Endodermal cell (in vitro differentiated cells): ENCODE measurements around the gene NAT8. TPM values are rescaled to one million over a fixed set of nuclear protein-coding genes. Genes with fewer than 3 reads are reported as not detected.
"Not testable (repeated sequence)": the region's sequence is repeated elsewhere in the genome, so short reads cannot be mapped to it uniquely, and the experiment has no call there.

Experiments
- DNase-seq: peaks from one replicate; pipeline ENCODE4 v3.0.0-alpha.2; 2017
- H3K27ac ChIP-seq: 2 replicates; pipeline ENCODE4 v1.5.1; 2013; ENCODE audit warnings: mild to moderate bottlenecking, low read depth, low read length, moderate library complexity
- H3K27me3 ChIP-seq: 2 replicates; pipeline ENCODE4 v1.6.1; 2013; ENCODE audit warnings: mild to moderate bottlenecking, low read length, moderate library complexity; ENCODE audit not compliant: insufficient read depth, control insufficient read depth, poor library complexity, severe bottlenecking
- H3K36me3 ChIP-seq: 2 replicates; pipeline ENCODE4 v1.7.0; 2013; ENCODE audit warnings: mild to moderate bottlenecking, low read length, moderate library complexity; ENCODE audit not compliant: control insufficient read depth, insufficient read depth
- H3K4me1 ChIP-seq: one replicate; pipeline ENCODE4 v1.7.0; 2013; ENCODE audit warnings: low read length; ENCODE audit not compliant: control insufficient read depth, insufficient read depth
- H3K4me3 ChIP-seq: 2 replicates; pipeline ENCODE4 v1.5.1; 2013; ENCODE audit warnings: mild to moderate bottlenecking, low read length, moderate library complexity
- H3K9ac ChIP-seq: 2 replicates; pipeline ENCODE4 v1.6.1; 2013; ENCODE audit warnings: mild to moderate bottlenecking, low read length, moderate library complexity; ENCODE audit not compliant: poor library complexity, severe bottlenecking; ENCODE audit errors: extremely low read depth
- H3K9me3 ChIP-seq: 2 replicates; pipeline ENCODE4 v1.6.1; 2013; ENCODE audit warnings: mild to moderate bottlenecking, low read length, moderate library complexity; ENCODE audit not compliant: control insufficient read depth
- H3K27ac Mint-ChIP-seq: 2 replicates; pipeline ENCODE4 v1.8.0; 2020; ENCODE audit warnings: mixed read lengths
- H3K27me3 Mint-ChIP-seq: 2 replicates; pipeline ENCODE4 v1.8.0; 2021; ENCODE audit warnings: mild to moderate bottlenecking, mixed read lengths; ENCODE audit not compliant: insufficient read depth
- H3K36me3 Mint-ChIP-seq: 2 replicates; pipeline ENCODE4 v1.8.0; 2020; ENCODE audit warnings: low read depth, mixed read lengths
- H3K4me1 Mint-ChIP-seq: 2 replicates; pipeline ENCODE4 v1.8.0; 2020; ENCODE audit warnings: mixed read lengths
- H3K4me3 Mint-ChIP-seq: 2 replicates; pipeline ENCODE4 v1.8.0; 2020; ENCODE audit warnings: mild to moderate bottlenecking, moderate library complexity, mixed read lengths
- H3K9me3 Mint-ChIP-seq: 2 replicates; pipeline ENCODE4 v1.8.0; 2020; ENCODE audit warnings: mild to moderate bottlenecking, mixed read lengths
- CTCF ChIP-seq: fragments of 200-600 bp; sonication (generic); conservative IDR thresholded peaks from 2 replicates; pipeline ENCODE4 v1.5.0; 2021; ENCODE audit warnings: antibody characterized with exemption, mild to moderate bottlenecking
- WGBS, 2 experiments: methylation state at CpG; one replicate each; pipeline versions ENCODE4 v1.1.5 to v1.1.7; 2013; ENCODE audit warnings: missing lambda C conversion rate in 2 of 2, mixed read lengths in 1 of 2; ENCODE audit not compliant: insufficient coverage in 1 of 2, insufficient read length in 1 of 2; 5-methylcytosine and 5-hydroxymethylcytosine counted together
- total RNA-seq, 2 donors: library from RNA; stranded (reverse); fragmentation: NEBNext Ultra II Directional in 1 of 2; extraction: Animal tissue kit (Norgen Biotek cat#: 25700) in 1 of 2; gene quantifications; 2 replicates in 1 of 2; 3 replicates in 1 of 2; pipeline ENCODE4 v1.2.1, GENCODE V29; 2021

The NAT8 gene
- total RNA-seq, 2 donors from 2014 or later: not detected

DNA sequence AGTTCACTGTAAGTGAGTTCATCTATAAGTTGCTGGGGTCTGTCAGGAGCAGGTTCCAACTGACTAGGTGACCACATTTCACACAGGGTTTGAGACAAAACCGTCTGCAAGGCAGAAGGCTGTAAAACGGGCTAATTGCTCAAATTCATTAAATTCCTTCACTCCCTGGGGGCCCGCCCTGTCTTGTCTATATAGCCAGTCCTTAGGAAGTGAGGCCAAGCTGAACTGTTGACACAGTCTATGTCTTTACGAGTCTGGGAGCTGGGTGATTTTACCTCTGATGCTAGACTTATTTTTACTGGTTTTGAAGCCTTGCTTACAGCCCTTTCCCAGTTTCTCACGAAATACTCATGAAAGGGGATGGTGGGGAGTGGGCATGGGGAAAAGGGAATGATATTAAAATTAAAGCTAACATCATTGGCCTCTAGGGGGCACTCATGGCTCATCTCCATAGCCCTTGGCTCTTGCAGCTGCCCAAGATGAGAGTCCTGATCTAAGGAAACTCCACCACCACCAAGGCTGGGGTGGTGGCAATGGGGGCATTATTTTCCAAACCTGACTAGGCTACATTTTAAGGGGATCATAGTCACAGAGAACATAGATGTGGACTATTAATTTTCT lies 37.8 kb upstream of the NAT8 start:
- not testable (repeated sequence) for H3K27ac Mint-ChIP-seq, H3K4me3 Mint-ChIP-seq, H3K4me3 ChIP-seq, H3K4me1 Mint-ChIP-seq, H3K9ac ChIP-seq, H3K36me3 Mint-ChIP-seq, H3K36me3 ChIP-seq, H3K27ac ChIP-seq, H3K9me3 ChIP-seq, H3K9me3 Mint-ChIP-seq, H3K4me1 ChIP-seq
- DNase-seq: peak; percentile 74
- TF ChIP-seq CTCF: peak; percentile 84
- WGBS, 2 experiments: 35 to 37% methylated on average over 3 to 5 of the region's 5 CpGs
- H3K27me3 ChIP-seq: peaks cover 33% of the 10 kb centered on the region
- peaks cover 41% of the 10 kb centered on the region for H3K27me3 Mint-ChIP-seq

DNA sequence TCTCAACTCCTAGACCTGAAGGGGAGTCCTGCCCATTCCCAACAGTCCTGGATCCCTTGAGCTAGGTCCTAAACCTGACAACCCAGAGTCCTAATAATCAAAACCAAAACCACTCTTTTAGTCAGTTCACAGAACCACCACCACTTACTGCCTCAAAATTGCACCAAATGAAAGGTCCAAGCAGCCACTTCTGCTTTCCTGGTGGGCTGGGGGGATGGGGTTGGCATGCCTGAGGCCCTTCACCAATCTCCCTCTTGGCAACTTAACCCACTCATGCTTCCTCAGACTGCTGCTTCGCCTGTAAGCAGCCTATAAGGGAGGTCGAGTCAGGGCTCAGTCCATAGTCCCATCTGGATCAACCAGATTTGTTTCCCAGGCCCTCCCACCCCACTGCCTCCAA lies 37.0 kb upstream of the NAT8 start:
- not testable (repeated sequence) for H3K9me3 ChIP-seq, DNase-seq, H3K9ac ChIP-seq, H3K36me3 Mint-ChIP-seq, H3K4me3 ChIP-seq, H3K4me3 Mint-ChIP-seq, H3K4me1 ChIP-seq, H3K9me3 Mint-ChIP-seq, H3K27ac Mint-ChIP-seq, H3K36me3 ChIP-seq, H3K27ac ChIP-seq, H3K4me1 Mint-ChIP-seq
- peaks cover 33% of the 10 kb centered on the region for H3K27me3 ChIP-seq
- peaks cover 35% of the 10 kb centered on the region for H3K27me3 Mint-ChIP-seq
- 74 to 100% methylated on average over 1 to 2 of the region's 2 CpGs for WGBS, 2 experiments

DNA sequence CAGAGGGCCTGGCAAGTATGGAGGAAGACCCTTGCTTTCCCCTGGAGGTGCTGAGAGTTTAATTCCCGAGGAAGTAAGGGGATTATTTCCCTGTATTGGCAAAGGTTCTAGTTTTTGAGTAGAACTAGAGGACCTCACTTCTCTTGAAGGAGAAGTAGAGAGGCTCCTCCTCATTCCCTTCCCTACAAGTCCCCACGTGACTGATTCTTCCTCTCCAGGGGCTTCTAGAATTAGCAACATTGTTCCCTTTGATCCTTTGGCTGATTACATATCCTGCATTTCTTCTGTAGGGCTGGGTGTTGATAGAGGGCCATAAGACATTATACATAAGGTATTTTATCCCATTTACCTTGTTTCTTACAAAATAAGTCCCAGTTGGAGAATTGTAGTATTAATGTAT lies 35.8 kb upstream of the NAT8 start:
- H3K4me3 ChIP-seq, H3K36me3 Mint-ChIP-seq, H3K4me3 Mint-ChIP-seq, H3K9me3 ChIP-seq, H3K9ac ChIP-seq, H3K27ac ChIP-seq, H3K27ac Mint-ChIP-seq, H3K9me3 Mint-ChIP-seq, H3K4me1 Mint-ChIP-seq, DNase-seq, H3K4me1 ChIP-seq, H3K36me3 ChIP-seq: not testable (repeated sequence)
- peaks cover 20% of the 10 kb centered on the region for H3K27me3 ChIP-seq
- WGBS, 2 experiments: 60 to 80% methylated on average over 1 to 2 of the region's 2 CpGs
- peaks cover 24% of the 10 kb centered on the region for H3K27me3 Mint-ChIP-seq

GRCh38 chr2:73676211-73676610 lies 34.0 kb upstream of the NAT8 start:
- not testable (repeated sequence) for DNase-seq, H3K36me3 ChIP-seq, H3K27ac ChIP-seq, H3K27ac Mint-ChIP-seq, H3K4me1 Mint-ChIP-seq, H3K9me3 ChIP-seq, H3K36me3 Mint-ChIP-seq, H3K9ac ChIP-seq, H3K4me3 Mint-ChIP-seq, H3K4me1 ChIP-seq, H3K4me3 ChIP-seq, H3K9me3 Mint-ChIP-seq
- peaks cover 16% of the 10 kb centered on the region for H3K27me3 ChIP-seq
- 92% methylated on average over 6 of the region's 6 CpGs; no CpG with 5 or more reads in 1 of the 2 experiments for WGBS, 2 experiments
- H3K27me3 Mint-ChIP-seq: peaks cover 14% of the 10 kb centered on the region

DNA sequence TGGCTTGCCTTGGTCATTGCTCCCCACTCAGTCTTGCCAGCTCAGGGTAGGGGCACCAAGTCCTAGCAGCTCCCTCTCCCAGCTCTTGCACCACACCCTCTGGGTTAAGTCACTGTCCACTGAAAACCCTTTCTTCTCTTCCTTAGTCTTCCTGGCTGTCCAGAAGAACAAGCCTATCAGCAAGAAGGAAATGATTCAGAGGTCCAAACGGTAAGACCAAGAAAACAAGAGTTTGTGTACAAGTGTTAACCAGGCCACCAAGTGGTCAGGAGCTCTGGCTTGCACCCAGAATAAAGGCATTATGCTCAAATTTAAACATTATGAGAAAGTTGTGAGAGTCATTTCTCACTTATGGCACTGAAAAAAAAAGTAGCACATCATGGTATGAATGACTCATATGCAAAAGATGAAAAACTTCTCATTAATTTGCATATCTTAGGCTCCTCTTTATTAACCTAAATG lies 32.5 kb upstream of the NAT8 start:
- not testable (repeated sequence) for H3K36me3 Mint-ChIP-seq, H3K27ac Mint-ChIP-seq, H3K4me1 ChIP-seq, H3K27ac ChIP-seq, H3K9me3 ChIP-seq, H3K36me3 ChIP-seq, H3K9me3 Mint-ChIP-seq, H3K9ac ChIP-seq, H3K4me1 Mint-ChIP-seq, H3K4me3 ChIP-seq, DNase-seq, H3K4me3 Mint-ChIP-seq
- peaks cover 22% of the 10 kb centered on the region for H3K27me3 Mint-ChIP-seq
- WGBS, 2 experiments: 67 to 90% methylated on average over 1 of the region's 1 CpG
- peaks cover 22% of the 10 kb centered on the region for H3K27me3 ChIP-seq

GRCh38 chr2:73669976-73670375 lies 27.8 kb upstream of the NAT8 start:
- peaks cover 56% of the 10 kb centered on the region for H3K27me3 Mint-ChIP-seq
- not testable (repeated sequence) for H3K4me3 ChIP-seq, H3K9me3 ChIP-seq, H3K27ac Mint-ChIP-seq, H3K4me1 ChIP-seq, H3K4me1 Mint-ChIP-seq, H3K9me3 Mint-ChIP-seq, H3K27ac ChIP-seq, H3K36me3 ChIP-seq, H3K4me3 Mint-ChIP-seq, H3K36me3 Mint-ChIP-seq, H3K9ac ChIP-seq, DNase-seq
- H3K27me3 ChIP-seq: peaks cover 17% of the 10 kb centered on the region
- 80 to 87% methylated on average over 3 to 6 of the region's 6 CpGs for WGBS, 2 experiments
